HCT116 (cell line): ENCODE measurements around the gene TGFBI. TPM values are rescaled to one million over a fixed set of nuclear protein-coding genes. Genes with fewer than 3 reads are reported as not detected.

Experiments used
- ATAC-seq: fragments of 200-7000 bp; cut with Tn5 transposase; 2 replicates; pipeline ENCODE4 v1.9.1; 2020; ENCODE audit warnings: mild to moderate bottlenecking, moderate library complexity
- BruUV-seq: library from RNA; stranded (reverse); fragments of 400-500 nt; replicated peaks from 2 replicates; lab custom pipeline; 2021; lab: Mats Ljungman, UMichigan
- CTCF ChIA-PET: fragments of 300-600 bp; sonication (Branson Sonifier 250); formaldehyde crosslinking; loops from one replicate; lab custom pipeline; 2021; ENCODE audit warnings: antibody characterized with exemption; lab: Charles Lee
- POLR2A ChIA-PET: fragments of 300-600, 350-600 bp; sonication (Branson Sonifier 250); formaldehyde crosslinking; loops from one replicate; lab custom pipeline; 2021; ENCODE audit warnings: antibody characterized with exemption; lab: Charles Lee
- RAD21 ChIA-PET, 2 experiments: fragments of 300-600 bp; sonication (Branson Sonifier 250); formaldehyde crosslinking; loops; one replicate each; lab custom pipeline; 2023; ENCODE audit warnings: low total read pairs in 2 of 2; ENCODE audit not compliant: uncharacterized antibody in 2 of 2, unreplicated experiment in 2 of 2, low non-redundant PET in 1 of 2; lab: Charles Lee
- DNase-seq: peaks from one replicate; pipeline ENCODE4 v3.0.0-alpha.2; 2010; ENCODE audit warnings: low read depth, low spot score
- H2AFZ ChIP-seq: fragments of 200-600 bp; shearing (Covaris generic), sonication (generic); 2 replicates; pipeline ENCODE4 v1.6.1; 2017; ENCODE audit warnings: low read depth, mixed run types, mixed read lengths, antibody characterized with exemption, low read length; ENCODE audit not compliant: poor library complexity, severe bottlenecking
- H3K27ac ChIP-seq: 2 replicates; pipeline ENCODE4 v1.5.1; 2012; ENCODE audit warnings: low read depth, low read length
- H3K27me3 ChIP-seq: fragments of 200-600 bp; sonication (generic); 2 replicates; pipeline ENCODE4 v1.6.1; 2016; ENCODE audit warnings: mixed run types, low read length, mixed read lengths; ENCODE audit not compliant: insufficient read depth
- H3K36me3 ChIP-seq, 2 experiments: fragments of 200-500 bp in 1 of 2; fragments of 200-600 bp in 1 of 2; sonication (Bioruptor generic) in 1 of 2; sonication (generic) in 1 of 2; 2 replicates each; pipeline versions ENCODE4 v1.5.1 to v1.6.1; 2014 to 2016; ENCODE audit warnings: low read length in 2 of 2, inconsistent platforms in 1 of 2, mixed read lengths in 1 of 2, mixed run types in 1 of 2; ENCODE audit not compliant: insufficient read depth in 2 of 2, control insufficient read depth in 1 of 2
- H3K4me1 ChIP-seq, 2 experiments: fragments of 200-600 bp in 1 of 2; sonication (generic) in 1 of 2; 2 replicates each; pipeline versions ENCODE4 v1.5.1 to v1.6.1; 2012 to 2017; ENCODE audit warnings: low read length in 2 of 2, inconsistent platforms in 1 of 2, mild to moderate bottlenecking in 1 of 2, mixed read lengths in 1 of 2, mixed run types in 1 of 2, moderate library complexity in 1 of 2; ENCODE audit not compliant: insufficient read depth in 2 of 2, control insufficient read depth in 1 of 2
- H3K4me2 ChIP-seq: fragments of 200-600 bp; sonication (generic); 2 replicates; pipeline ENCODE4 v1.6.1; 2017; ENCODE audit warnings: mixed run types, low read length, mixed read lengths
- H3K4me3 ChIP-seq, 2 experiments: fragments of 200-600 bp in 1 of 2; sonication (generic) in 1 of 2; replicated peaks in 1 of 2; 2 replicates each; pipeline ENCODE4 v1.5.1; 2011 to 2016; ENCODE audit warnings: low read length in 2 of 2, control low read depth in 1 of 2, low read depth in 1 of 2, mild to moderate bottlenecking in 1 of 2, mixed read lengths in 1 of 2, mixed run types in 1 of 2
- H3K79me2 ChIP-seq: fragments of 200-600 bp; sonication (generic); 2 replicates; pipeline ENCODE4 v1.6.1; 2017; ENCODE audit warnings: mild to moderate bottlenecking, mixed run types, low read length, moderate library complexity, mixed read lengths; ENCODE audit not compliant: insufficient read depth
- H3K9ac ChIP-seq: fragments of 200-600 bp; sonication (generic); 2 replicates; pipeline ENCODE4 v1.6.1; 2016; ENCODE audit warnings: low read length, mixed read lengths
- H3K9me2 ChIP-seq: fragments of 200-600 bp; sonication (generic), shearing (Covaris generic); 2 replicates; pipeline ENCODE4 v1.6.1; 2017; ENCODE audit warnings: mixed run types, mild to moderate bottlenecking, moderate library complexity; ENCODE audit not compliant: insufficient read depth
- H3K9me3 ChIP-seq, 2 experiments: fragments of 200-500 bp in 1 of 2; fragments of 200-600 bp in 1 of 2; sonication (Bioruptor generic) in 1 of 2; sonication (generic) in 1 of 2; 2 replicates each; pipeline ENCODE4 v1.6.1; 2014 to 2017; ENCODE audit warnings: low read length in 2 of 2, mixed read lengths in 2 of 2, inconsistent platforms in 1 of 2, low read depth in 1 of 2, mild to moderate bottlenecking in 1 of 2, mixed run types in 1 of 2, moderate library complexity in 1 of 2; ENCODE audit not compliant: control insufficient read depth in 1 of 2, insufficient read depth in 1 of 2
- H4K20me1 ChIP-seq: fragments of 200-600 bp; sonication (generic), shearing (Covaris generic); 2 replicates; pipeline ENCODE4 v1.6.1; 2017; ENCODE audit warnings: mixed run types, mild to moderate bottlenecking, moderate library complexity; ENCODE audit not compliant: insufficient read depth
- CBX3 ChIP-seq: IDR thresholded peaks from 2 replicates; pipeline ENCODE4 v1.6.1; 2012; ENCODE audit warnings: low read depth
- CEBPB ChIP-seq: IDR thresholded peaks from 2 replicates; pipeline ENCODE4 v1.6.1; 2012; ENCODE audit warnings: low read depth
- EGR1 ChIP-seq: IDR thresholded peaks from 2 replicates; pipeline ENCODE4 v1.6.1; 2012; ENCODE audit warnings: low read depth
- ELF1 ChIP-seq: IDR thresholded peaks from 2 replicates; pipeline ENCODE4 v1.6.1; 2012; ENCODE audit warnings: low read depth, borderline replicate concordance
- EZH2 ChIP-seq: fragments of 200-600 bp; sonication (generic); IDR thresholded peaks from 2 replicates; pipeline ENCODE4 v1.6.1; 2017; ENCODE audit warnings: antibody characterized with exemption, mixed run types
- EZH2phosphoT487 ChIP-seq: fragments of 200-600 bp; IDR thresholded peaks from 2 replicates; pipeline ENCODE4 v1.6.1; 2018; ENCODE audit warnings: antibody characterized with exemption, borderline replicate concordance
- FOSL1 ChIP-seq: IDR thresholded peaks from 2 replicates; pipeline ENCODE4 v1.6.1; 2012; ENCODE audit warnings: low read depth
- JUND ChIP-seq: IDR thresholded peaks from 2 replicates; pipeline ENCODE4 v1.6.1; 2012
- POLR2A ChIP-seq: IDR thresholded peaks from 2 replicates; pipeline ENCODE4 v1.7.0; 2011; ENCODE audit warnings: borderline replicate concordance; ENCODE audit not compliant: insufficient read depth, insufficient read length; ENCODE audit errors: extremely low read depth
- POLR2AphosphoS5 ChIP-seq: IDR thresholded peaks from 2 replicates; pipeline ENCODE4 v1.6.1; 2011; ENCODE audit warnings: mild to moderate bottlenecking, low read depth, low read length, moderate library complexity
- RAD21 ChIP-seq: IDR thresholded peaks from 2 replicates; pipeline ENCODE4 v1.6.1; 2012; ENCODE audit warnings: low read depth, mild to moderate bottlenecking
- SIN3A ChIP-seq: IDR thresholded peaks from 2 replicates; pipeline ENCODE4 v1.6.1; 2012; ENCODE audit warnings: low read depth
- SP1 ChIP-seq: IDR thresholded peaks from 2 replicates; pipeline ENCODE4 v1.6.1; 2012; ENCODE audit warnings: low read depth
- SRF ChIP-seq: IDR thresholded peaks from 2 replicates; pipeline ENCODE4 v1.6.1; 2012; ENCODE audit warnings: low read depth
- TCF7L2 ChIP-seq: IDR thresholded peaks from 2 replicates; pipeline ENCODE4 v1.7.0; 2011; ENCODE audit warnings: borderline replicate concordance, inconsistent platforms; ENCODE audit not compliant: insufficient read depth, insufficient read length; ENCODE audit errors: extremely low read depth
- ZNF274 ChIP-seq: fragments of 200-500 bp; sonication (Bioruptor generic); IDR thresholded peaks from 2 replicates; pipeline ENCODE4 v1.6.1; 2014; ENCODE audit warnings: mild to moderate bottlenecking, low read depth, low read length, inconsistent platforms
- intact Hi-C: fragments of 100-400 bp; cut with micrococcal nuclease; formaldehyde crosslinking; loops from 2 replicates; pipeline ENCODE4 v1.10.0; 2022
- total RNA-seq: library from RNA; stranded (reverse); gene quantifications from one replicate; pipeline ENCODE4 v1.2.1, GENCODE V29; 2021; ENCODE audit not compliant: unreplicated experiment
- TF ChIP-seq, protein P1 (sequence below): IDR thresholded peaks from 2 replicates; pipeline ENCODE4 v1.6.1; 2011; ENCODE audit warnings: mild to moderate bottlenecking, low read length, moderate library complexity; ENCODE audit not compliant: insufficient replicate concordance; ENCODE audit errors: extremely low read depth
- TF ChIP-seq, protein P2 (sequence below): IDR thresholded peaks from 2 replicates; pipeline ENCODE4 v1.6.1; 2012
- TF ChIP-seq, protein P3 (sequence below), 3 experiments: fragments of 200-600 bp in 1 of 3; sonication (generic) in 1 of 3; IDR thresholded peaks in 2 of 3; conservative IDR thresholded peaks in 1 of 3; 2 replicates each; pipeline ENCODE4 v1.5.1; 2012 to 2017; ENCODE audit warnings: low read depth in 2 of 3, low read length in 2 of 3, antibody characterized with exemption in 1 of 3, borderline replicate concordance in 1 of 3, control low read depth in 1 of 3, mild to moderate bottlenecking in 1 of 3, mixed read lengths in 1 of 3, mixed run types in 1 of 3, moderate library complexity in 1 of 3; ENCODE audit not compliant: insufficient read depth in 1 of 3
- TF ChIP-seq, protein P4 (sequence below): IDR thresholded peaks from 2 replicates; pipeline ENCODE4 v1.6.1; 2012

TGFBI gene
- total RNA-seq, 1 experiment from 2014 or later: 0.64 TPM

DNA sequence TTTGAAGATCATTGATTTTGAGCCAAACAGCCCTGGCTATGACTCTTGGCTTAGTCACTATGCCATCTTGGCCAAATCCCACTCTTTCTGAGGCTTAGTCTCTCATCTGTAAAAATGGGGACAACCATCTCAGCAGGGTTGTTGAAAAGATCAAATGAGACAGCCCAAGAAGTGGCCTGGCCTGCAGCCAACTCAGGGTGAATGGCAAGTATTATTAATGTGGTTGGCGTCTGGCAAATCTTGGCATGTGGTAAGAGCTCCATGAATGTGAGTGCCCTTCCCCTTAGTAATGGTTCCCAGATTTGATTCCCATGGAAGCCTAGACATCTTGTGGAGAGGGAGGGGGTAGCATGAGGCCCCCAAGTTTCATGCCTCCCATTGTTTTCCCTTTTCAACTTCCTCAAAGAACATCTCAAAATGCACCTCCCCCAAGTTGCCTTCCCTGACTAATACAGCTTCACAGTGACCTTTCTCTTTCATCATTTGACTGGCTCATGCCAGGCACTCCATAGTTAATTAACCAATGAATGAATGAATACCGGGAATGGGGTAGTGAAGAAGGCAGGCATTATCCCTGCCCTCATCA, 11.8 kb upstream of the TGFBI start:
- ChIA-PET RAD21 (interaction anchor here in 1 of 2 experiments (1.2 kb wide), 1 partner anchor 41 kb away, joined by 4 read pairs; no protein-coding TSS in a partner anchor), CTCF (no interaction called here), POLR2A (no interaction called here)
- no TSS peak for BruUV-seq
- Histone ChIP-seq H3K4me1 (peaks cover 28 to 49% of the 10 kb centered on the region in 2 experiments), H3K9me2 (no peaks in the 10 kb centered on the region), H3K79me2 (no peaks in the 10 kb centered on the region), H3K36me3 (no peaks in the 10 kb centered on the region), H3K4me3 (no peak overlapping the region), H3K9me3 (no peaks in the 10 kb centered on the region), H3K4me2 (peak overlapping the region; percentile 41), H3K27ac (peak overlapping the region; percentile 19; the same call in 1 of the 2 replicates), H2AFZ (no peak overlapping the region), H3K27me3 (peaks cover 59% of the 10 kb centered on the region), H3K9ac (no peak overlapping the region), H4K20me1 (no peaks in the 10 kb centered on the region)
- intact Hi-C loops: loop anchor here (5.0 kb wide), 1 partner anchor 35 kb away; no protein-coding TSS in a partner anchor
- ATAC-seq (peak; percentile 79), DNase-seq (peak; percentile 98)
- TF ChIP-seq CBX3: peak; percentile 93
- TF ChIP-seq, protein P1, sequence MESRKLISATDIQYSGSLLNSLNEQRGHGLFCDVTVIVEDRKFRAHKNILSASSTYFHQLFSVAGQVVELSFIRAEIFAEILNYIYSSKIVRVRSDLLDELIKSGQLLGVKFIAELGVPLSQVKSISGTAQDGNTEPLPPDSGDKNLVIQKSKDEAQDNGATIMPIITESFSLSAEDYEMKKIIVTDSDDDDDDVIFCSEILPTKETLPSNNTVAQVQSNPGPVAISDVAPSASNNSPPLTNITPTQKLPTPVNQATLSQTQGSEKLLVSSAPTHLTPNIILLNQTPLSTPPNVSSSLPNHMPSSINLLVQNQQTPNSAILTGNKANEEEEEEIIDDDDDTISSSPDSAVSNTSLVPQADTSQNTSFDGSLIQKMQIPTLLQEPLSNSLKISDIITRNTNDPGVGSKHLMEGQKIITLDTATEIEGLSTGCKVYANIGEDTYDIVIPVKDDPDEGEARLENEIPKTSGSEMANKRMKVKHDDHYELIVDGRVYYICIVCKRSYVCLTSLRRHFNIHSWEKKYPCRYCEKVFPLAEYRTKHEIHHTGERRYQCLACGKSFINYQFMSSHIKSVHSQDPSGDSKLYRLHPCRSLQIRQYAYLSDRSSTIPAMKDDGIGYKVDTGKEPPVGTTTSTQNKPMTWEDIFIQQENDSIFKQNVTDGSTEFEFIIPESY: peak; percentile 44
- peak; percentile 50; the same call in 1 of the 2 replicates for TF ChIP-seq EGR1
- TF ChIP-seq EZH2phosphoT487: no peak
- peak; percentile 90 for TF ChIP-seq SP1
- TF ChIP-seq CEBPB: peak; percentile 89
- no peak for TF ChIP-seq EZH2
- peak; percentile 95 for TF ChIP-seq TCF7L2
- TF ChIP-seq FOSL1: peak; percentile 97
- no peak for TF ChIP-seq POLR2A
- TF ChIP-seq, protein P2, sequence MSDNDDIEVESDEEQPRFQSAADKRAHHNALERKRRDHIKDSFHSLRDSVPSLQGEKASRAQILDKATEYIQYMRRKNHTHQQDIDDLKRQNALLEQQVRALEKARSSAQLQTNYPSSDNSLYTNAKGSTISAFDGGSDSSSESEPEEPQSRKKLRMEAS: peak; percentile 86
- TF ChIP-seq, protein P3, sequence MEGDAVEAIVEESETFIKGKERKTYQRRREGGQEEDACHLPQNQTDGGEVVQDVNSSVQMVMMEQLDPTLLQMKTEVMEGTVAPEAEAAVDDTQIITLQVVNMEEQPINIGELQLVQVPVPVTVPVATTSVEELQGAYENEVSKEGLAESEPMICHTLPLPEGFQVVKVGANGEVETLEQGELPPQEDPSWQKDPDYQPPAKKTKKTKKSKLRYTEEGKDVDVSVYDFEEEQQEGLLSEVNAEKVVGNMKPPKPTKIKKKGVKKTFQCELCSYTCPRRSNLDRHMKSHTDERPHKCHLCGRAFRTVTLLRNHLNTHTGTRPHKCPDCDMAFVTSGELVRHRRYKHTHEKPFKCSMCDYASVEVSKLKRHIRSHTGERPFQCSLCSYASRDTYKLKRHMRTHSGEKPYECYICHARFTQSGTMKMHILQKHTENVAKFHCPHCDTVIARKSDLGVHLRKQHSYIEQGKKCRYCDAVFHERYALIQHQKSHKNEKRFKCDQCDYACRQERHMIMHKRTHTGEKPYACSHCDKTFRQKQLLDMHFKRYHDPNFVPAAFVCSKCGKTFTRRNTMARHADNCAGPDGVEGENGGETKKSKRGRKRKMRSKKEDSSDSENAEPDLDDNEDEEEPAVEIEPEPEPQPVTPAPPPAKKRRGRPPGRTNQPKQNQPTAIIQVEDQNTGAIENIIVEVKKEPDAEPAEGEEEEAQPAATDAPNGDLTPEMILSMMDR (IDR thresholded peaks at IDR 0.05 in 2 of 3, conservative IDR thresholded peaks at IDR 0.05 in 1 of 3; ENCODE audit: borderline replicate concordance in 1 of 3, insufficient read depth in 1 of 3, low read depth in 2 of 3, low read length in 2 of 3): no peak
- peak; percentile 97 for TF ChIP-seq JUND
- no peak; the same call in 1 of the 2 replicates for TF ChIP-seq ELF1
- TF ChIP-seq, protein P4, sequence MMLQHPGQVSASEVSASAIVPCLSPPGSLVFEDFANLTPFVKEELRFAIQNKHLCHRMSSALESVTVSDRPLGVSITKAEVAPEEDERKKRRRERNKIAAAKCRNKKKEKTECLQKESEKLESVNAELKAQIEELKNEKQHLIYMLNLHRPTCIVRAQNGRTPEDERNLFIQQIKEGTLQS: no peak
- peak; percentile 86 for TF ChIP-seq POLR2AphosphoS5
- TF ChIP-seq SIN3A: peak; percentile 96
- TF ChIP-seq RAD21: no peak
- TF ChIP-seq ZNF274: no peak
- TF ChIP-seq SRF: peak; percentile 88
